CD4-positive, alpha-beta T cell treated with Interleukin-15 for 1 hour (primary cell): ENCODE results near the gene CNIH3.
"Not testable (repeated sequence)": the region's sequence is repeated elsewhere in the genome, so short reads cannot be mapped to it uniquely, and the experiment has no call there.

Source experiments
- DNase-seq: peaks from one replicate; pipeline ENCODE4 v3.0.0-alpha.2; 2020

CNIH3 gene

DNA sequence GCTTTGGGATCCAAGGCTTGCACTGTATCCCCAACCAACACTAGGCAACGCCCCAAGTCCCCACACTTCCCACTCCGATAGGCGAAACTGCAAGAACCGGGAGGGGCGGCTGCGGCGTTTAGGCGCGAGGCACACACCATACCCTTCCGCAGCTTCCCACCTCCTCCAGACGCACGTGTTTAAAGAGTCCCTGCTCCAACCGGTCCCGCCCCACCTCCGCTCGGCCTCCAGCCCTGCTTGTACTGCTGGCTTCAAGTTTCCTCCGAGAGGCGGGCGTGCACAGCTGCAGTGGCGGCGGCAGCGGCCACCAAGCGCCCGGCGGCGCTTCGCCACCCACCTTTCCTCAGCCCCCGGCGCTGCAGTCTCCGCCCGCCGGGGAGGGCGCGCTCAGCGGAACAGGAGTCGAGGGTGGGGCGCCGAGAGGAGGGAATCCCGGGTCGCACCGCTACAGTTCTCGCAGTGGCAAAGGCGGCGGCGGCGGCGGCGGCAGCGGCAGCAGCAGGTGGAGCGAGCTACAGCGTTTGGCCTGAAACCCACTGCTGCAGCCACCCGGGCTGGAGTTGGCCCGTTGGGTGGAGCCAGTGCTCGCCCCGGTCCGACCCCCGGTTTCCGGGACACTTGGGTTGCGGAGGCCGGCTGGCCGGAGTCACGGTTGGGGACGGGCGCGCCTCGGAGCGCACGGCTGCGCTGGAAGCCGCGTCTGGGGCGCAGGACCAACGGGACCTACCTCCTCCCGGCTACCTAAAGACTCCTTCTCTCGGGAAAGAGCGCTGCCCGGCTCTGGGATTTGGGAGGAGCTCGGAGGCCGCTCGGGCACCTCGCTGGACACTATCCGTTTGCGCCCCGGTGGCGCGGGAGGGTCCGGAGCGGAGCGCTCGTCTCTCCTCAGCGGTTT is at the start of gene CNIH3:
Gene CNIH3, plus strand, starts transcription at position 457 of the 895 bp plus-strand sequence. CDS start 858 bp downstream, outside the sequence.
- no peak for DNase-seq

DNA sequence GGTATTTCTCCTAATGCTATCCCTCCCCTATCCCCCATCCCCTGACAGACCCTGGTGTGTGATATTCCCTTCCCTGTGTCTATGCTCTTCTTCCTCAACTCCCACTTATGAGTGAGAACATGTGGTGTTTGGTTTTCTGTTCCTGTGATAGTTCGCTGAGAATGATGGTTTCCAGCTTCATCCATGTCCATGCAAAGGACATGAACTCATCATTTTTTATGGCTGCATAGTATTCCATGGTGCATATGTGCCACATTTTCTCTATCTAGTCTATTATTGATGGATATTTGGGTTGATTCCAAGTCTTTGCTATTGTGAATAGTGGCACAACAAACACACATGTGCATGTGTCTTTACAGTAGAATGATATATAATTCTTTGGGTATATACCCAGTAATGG is 49.6 kb upstream of the CNIH3 start:
- DNase-seq, result not testable (repeated sequence)

- DNase-seq, result no peak
Measured at GRCh38 chr1:224569276-224569675, 46.8 kb upstream of the CNIH3 start.

DNA sequence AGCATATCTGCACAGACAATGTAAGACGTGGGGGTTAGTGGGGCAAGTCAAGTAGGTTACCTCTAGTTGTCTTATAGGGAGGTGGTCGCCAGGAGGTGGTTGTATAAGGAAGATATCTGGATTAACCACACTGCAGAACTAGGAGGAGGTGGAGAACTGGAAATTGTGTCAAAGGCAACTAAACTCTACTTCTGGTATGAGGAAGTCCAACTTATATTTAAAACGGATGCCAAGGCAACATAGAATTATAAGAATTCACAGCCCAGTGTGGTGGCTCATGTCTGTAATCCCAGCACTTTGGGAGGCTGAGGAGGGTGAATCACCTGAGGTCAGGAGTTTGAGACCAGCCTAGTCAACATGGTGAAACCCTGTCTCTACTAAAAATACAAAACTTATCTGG is 44.1 kb upstream of the CNIH3 start:
- not testable (repeated sequence) for DNase-seq

DNA sequence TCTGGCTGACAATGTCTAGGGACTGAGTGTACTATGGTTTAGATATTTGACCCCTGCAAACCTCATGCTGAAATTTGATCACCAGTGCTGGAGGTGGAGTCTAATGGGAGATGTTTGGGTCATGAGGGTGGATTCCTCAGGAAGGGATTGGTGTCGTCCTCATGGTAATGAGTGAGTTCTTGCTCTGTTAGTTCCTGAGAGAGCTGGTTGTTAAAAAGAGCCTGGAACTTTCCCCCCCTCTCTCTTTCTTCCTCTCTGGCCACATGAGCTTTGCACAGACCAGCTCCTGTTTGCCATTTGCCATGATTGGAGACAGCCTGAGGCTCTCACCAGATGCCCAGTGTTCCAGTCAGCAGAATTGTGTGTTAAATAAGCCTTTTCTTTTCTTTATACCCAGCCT is 36.6 kb upstream of the CNIH3 start:
- DNase-seq, result no peak

GRCh38 chr1:224580006-224580405 is 36.1 kb upstream of the CNIH3 start:
- DNase-seq, result no peak

- DNase-seq, result no peak
Measured at GRCh38 chr1:224582041-224582440, 34.1 kb upstream of the CNIH3 start.

DNA sequence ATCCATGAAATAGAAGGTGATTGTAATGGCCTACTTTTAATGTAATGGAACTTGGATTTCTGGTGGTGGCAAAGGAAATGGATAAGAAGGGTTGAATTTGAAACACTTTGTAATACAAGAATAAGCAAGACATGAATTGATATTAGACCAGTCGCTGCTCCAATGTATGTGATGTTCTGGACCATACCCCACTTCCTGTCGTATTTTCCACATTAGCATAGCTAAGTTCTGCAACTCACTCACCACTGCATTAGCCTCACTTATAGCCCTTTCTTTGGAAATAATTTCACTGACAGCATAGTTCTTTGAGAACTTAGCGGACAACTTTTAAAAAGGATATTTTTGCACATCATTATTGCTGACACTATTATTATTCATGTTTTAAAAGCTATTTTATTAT is 32.3 kb upstream of the CNIH3 start:
- no peak for DNase-seq

GRCh38 chr1:224585051-224585450 is 31.1 kb upstream of the CNIH3 start:
- DNase-seq, result no peak

DNA sequence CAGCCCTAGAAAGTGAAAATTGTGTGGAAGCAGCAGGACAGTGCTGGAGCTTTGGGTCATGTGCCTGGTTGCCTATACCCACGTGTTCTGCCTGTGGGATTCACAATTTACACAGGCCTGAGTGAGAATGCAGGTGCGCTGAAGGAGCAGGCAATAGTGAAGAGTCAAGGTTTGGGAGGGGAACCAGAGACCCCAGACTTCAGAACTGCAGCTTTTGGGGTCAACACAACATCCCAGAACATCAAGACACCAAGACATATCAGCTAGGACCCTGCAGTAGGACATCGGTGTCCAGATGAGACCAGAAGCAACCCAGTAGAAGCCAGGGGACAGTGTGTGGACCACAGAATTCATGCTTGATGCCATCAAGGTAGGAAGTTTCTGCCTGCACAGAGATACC is 29.1 kb upstream of the CNIH3 start:
- no peak for DNase-seq

DNA sequence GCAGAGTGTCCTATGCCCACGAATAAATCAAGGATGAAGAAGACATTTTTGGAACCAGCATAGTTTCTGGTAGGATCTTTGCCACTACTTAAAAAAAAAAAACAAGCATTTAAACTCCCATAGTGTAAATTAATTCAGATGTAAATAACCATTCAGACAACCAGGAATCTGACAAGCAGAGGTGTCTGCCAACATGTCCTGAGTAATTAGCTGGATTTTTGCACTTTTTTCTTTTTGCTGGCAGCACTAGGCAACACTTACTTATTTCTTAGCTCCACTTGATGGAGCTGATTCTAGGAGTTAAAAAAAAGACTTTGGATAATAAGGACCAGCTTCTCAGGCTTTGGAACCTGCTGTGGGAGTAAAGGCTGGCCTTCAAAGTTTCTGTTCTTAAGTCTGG is 27.6 kb upstream of the CNIH3 start:
- no peak for DNase-seq

- no peak for DNase-seq
Measured at GRCh38 chr1:224589006-224589405, 27.1 kb upstream of the CNIH3 start.

DNA sequence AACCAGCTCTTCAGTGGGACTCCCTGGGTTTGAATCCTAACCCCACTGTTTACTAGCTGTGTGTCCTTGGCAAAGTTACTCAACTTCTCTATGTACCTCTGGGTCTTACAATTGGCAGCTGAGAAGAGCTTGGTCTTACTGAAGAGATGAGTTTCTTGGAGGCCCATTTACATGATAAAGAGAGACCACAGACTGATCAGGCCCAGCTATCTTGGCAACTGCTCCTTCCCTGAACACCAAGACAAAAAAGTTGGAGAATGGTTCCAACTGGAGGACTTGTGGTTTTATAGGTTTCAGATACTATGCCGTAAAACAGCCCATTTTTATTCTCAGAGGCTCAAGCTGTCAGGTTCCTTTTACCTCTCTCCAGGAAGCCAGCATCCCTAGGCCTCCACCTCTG is 24.8 kb upstream of the CNIH3 start:
- no peak for DNase-seq

DNA sequence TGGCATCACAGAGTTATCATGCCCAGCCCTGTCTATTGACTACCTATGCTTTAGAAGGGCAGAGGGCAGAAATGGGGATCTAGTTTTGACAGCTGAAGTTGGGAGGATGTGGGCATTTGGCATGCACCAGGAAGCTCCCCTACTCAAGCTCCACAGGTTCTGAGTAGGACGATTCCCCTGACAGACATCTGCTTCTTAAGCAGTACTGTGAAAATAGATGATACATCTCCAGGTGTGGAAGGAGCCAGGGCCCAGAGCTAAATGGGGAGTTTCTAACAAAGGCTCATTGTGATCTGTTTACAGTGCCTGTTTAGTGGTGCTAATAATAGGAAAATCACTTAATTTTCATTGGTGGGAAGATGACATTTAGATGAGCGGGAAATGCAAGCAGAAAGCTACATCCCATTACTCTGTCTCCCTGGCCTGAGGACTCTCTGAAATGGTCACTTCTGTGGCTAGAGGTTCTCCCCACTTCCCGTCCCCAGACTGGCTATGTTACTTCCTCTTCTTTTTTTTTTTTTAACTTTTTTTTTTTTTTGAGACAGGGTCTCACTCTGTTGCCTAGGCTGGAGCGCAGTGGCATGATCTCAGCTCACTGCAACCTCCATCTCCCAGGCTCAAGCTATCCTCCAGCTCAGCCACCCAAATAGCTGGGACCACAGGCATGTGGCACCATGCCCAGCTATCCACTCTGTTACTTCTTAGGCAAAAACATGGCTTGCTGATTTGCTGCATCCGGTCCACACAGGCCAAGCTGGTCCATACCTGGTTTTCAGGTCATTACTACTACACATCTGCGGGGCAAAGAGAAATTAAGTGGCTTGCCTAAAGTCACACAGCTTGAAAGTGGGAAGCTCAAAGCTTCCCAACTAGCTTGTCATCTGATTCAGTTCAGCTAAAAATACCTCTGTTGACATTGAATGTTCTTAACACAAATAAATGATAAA is 23.2 kb upstream of the CNIH3 start:
- DNase-seq, result no peak

- DNase-seq, result no peak
Measured at GRCh38 chr1:224594360-224594759, 21.8 kb upstream of the CNIH3 start.

GRCh38 chr1:224594851-224595250 is 21.3 kb upstream of the CNIH3 start:
- no peak for DNase-seq

DNA sequence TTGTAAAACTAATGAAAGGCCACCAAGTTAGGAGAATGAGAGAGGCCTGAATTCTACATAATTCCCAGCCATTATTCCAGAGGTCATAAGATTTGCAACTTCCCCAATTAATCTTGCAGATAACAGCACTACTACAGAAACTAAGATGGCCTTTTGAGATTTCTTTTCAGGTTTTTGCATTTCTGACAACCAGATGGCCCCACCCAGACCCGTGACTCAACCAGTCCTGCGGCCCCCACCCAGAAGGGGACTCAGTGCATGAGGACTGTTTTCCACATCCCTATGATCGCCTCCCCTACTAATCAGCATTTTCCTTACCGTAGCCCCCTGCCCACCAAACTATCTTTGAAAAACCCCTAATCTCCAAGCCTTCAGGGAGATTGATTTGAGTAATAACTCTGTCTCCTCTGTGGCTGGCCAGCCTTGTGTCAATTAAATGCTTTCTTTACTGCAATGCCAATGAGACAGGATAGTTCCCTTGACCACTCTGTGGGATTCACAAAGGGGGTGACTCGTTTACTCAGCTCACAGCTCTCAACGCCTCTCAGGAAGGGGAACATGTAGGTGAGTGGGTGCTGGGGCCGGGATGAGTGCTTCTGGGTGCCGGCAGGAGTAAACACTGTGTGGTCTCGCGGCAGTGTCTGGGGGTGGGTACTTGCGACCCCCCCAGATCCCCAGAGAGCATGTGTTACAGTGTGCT is 10.5 kb upstream of the CNIH3 start:
- no peak for DNase-seq

DNA sequence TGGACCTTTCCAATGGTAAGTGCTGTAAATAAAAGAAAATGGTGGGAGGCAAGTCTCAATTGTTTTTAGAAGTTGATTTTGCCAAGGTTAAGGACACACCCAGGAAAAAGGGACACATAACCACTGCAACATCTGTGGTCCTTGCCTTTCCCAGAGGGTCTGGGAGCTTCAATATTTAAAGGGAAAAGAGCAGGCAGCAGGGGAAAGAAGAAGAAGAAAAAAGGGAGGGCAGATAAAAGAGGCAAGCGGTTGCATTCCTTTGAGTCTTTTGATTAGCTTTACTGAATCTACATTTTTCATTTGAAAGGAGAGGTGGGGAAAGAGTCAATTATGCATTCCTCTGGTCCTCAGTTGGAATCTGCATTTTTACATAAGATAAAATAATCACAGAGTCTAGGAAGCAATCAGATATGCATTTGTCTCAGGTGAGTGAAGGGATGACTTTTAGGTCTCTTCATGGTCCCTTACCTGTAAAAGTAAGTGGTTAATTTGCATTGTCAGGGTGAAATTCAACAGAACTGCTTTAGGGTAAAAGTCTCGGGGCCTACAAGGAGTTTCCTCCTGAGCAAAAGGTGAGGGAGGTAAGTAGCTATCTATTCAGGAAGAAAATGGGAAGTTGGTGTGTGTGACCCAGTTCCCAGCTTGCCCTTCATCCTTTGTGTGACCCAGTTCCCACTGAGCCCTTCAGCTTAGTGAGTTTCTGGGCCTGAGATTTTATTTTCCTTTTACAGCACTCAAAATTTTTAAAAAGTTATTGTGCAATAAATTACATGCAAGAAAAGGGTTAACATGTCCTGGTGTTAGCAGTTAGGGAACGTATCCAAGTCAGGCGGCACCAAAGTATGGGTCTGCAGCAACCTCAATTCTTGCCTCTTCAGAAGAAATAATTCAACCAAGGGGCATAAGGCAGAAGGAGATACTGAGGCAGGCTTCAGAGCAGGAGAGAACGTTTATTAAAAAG is 8.6 kb upstream of the CNIH3 start:
- no peak for DNase-seq

DNA sequence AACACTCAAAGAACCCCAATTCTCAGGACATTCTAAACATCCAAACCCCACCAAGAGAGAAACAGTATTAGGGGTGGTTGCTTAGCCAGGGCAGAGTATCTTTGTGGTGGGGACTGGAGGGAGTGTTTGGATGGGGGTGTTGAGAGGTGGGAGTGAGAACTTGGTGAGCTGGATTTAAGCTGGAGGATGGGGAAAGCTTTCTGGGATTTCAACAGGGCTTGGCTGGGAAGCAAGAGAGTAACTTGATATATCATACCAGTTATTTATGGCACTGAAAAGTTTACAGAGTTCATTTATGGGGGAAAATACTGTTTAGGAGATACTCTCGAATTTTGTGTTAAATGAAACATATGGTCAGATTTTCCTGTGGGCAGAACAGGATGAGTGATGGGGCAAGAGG is 6.8 kb upstream of the CNIH3 start:
- DNase-seq, result no peak

DNA sequence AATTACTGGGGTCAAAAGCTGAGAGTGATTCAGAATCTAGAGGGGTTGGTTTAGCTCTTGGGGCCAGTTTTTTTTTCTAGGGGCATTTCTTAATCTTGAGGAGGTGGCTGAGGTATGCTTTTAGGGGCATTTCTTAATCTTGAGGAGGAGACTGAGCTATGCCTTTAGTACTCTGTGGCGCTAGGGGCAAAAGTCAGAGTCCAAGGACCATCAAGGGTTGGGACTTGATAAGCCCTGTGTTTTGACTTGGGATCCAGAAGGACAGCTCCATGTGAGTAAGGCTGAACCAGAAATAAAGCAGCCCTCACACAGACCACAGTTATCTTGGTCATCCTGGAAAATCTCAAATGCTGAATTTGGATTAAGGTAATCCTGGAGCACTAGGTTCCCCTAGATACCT is 3.9 kb upstream of the CNIH3 start:
- DNase-seq, result no peak

DNA sequence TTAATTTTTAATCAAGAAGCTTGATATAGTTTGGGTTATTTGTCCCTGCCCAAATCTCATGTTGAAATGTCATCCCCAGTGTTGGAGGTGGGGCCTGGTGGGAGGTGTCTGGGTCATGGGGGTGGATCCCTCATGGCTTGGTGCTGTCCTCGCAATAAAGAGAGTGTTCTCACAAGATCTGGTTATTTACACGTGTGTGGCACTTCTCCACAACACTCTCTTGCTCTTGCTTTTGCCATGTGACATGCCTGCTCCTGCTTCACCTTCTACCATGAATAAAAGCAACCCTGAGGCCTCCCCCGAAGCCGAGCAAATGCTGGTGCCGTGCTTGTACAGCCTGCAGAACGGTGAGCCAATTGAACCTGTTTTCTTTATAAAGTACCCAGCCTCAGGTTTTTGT is 2.6 kb upstream of the CNIH3 start:
- DNase-seq, result no peak
